ENCODE measurements around the gene PNPLA8.
"Not testable (repeated sequence)": the region's sequence is repeated elsewhere in the genome, so short reads cannot be mapped to it uniquely, and the experiment has no call there.

PNPLA8 gene

GRCh38 chr7:108528183-108528712 is 2.3 kb upstream of the PNPLA8 start:
- DNase-seq, result no peak

DNA sequence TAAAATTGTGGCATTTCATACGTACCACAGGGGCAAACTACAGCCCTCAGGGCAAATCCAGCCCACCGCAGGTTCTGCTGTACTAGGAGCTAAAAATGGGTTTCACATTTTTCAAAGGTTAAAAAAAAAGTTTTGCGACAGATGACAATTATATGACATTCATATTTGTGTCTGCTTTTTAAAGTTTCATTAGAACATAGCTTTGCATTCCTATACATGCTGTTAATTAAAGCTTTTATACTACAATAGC is 758 bp upstream of the PNPLA8 start:
- DNase-seq, result no peak

DNA sequence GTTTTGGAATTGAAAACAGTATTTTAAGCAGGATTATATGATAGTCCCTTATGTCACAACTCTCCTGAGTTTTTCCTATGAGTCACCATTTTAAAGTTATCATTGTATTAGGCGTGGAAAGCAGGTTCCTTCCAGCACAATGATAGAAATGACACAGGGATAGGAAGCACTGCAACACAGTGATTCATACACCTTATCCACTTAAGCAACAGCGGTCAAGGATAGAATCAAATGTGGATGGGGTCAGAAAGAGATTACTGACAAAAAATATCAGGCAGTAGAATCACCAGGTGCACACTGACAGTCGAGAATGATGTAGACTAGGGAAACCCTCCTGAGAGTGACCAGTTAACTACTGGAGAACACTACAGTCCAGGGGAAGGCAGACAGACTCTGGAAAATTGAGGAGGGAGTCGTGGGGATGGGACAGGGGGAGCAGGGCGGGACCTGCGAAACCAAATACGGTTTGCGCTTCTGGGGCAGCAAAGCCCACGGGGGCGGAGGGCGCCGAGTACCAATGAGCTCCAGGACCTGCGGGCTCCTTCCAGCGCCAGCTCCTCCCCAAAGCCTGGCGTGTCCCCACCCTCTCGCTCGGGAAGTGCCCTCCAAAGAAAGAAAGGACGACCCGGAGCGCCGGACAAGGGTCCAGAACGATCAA is 479 bp downstream of the PNPLA8 start:
- DNase-seq, result peak; percentile 68 to 83

GRCh38 chr7:108522780-108523179 is 3.2 kb downstream of the PNPLA8 start:
- DNase-seq, result no peak

DNA sequence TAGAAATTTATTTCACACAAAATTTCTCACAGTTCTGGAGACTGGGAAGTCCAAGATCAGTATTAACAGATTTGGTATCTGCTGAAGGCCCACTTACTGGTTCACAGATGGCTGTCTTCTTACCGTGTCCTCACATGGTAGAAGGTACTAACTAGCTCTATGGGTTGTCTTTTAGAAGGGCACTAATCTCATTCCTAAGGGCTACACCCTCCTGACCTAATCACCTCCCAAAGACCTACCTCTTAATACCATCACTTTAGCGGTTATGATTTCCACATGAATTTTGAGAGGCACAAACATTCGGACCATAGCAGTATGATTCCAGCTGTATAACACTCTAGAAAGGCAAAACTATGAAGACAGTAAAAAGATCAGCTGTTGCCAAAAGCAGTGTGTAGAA is 8.0 kb downstream of the PNPLA8 start:
- DNase-seq, result no peak

- peak; percentile 45 to 47 for DNase-seq
These were observed 10.3 kb downstream of the PNPLA8 start for GRCh38 chr7:108515630-108516029.

- DNase-seq, result no peak
These were observed 10.9 kb downstream of the PNPLA8 start for GRCh38 chr7:108515013-108515412.

- DNase-seq, result no peak
These were observed 14.0 kb downstream of the PNPLA8 start for GRCh38 chr7:108511939-108512338.

DNA sequence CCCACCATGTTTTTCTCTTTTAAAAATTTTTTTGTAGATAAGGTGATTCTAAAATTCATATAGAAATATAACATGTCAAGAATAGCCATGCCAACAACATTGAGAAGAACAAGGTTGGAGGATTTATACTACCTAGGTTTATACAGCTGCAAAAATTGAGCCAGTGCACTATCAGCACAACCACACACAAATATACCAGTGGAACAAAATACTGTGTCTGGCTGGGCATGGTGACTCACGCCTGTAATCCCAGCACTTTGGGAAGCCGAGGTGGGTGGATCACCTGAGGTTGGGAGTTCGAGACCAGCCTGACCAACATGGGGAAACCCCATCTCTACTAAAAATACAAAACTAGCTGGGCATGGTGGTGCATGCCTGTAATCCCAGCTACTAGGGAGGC is 21.4 kb downstream of the PNPLA8 start:
- DNase-seq, result not testable (repeated sequence)

- no peak for DNase-seq
These were observed 22.6 kb downstream of the PNPLA8 start for GRCh38 chr7:108503112-108504026.

- no peak for DNase-seq
These were observed 26.4 kb downstream of the PNPLA8 start for GRCh38 chr7:108499566-108499965.

DNA sequence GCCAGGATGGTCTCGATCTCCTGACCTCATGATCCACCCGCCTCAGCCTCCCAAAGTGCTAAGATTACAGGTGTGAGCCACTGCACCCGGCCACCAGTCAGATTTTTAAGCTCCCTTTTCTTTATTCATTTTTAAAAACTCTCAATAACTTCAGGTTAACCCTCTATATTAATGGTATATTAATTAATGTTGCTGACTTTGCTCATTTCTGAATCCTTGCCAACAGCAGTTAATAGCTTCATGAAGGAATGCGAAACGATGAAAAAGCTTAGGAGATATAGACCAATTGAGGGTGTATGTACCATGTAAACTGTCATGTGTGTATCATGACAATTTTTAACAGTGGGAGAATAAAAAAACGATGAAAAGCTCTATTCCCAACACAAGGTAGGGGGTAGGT is 27.5 kb downstream of the PNPLA8 start:
- no peak for DNase-seq

- DNase-seq, result peak; percentile 61 to 67
These were observed 28.7 kb downstream of the PNPLA8 start for GRCh38 chr7:108497082-108497725.

- no peak for DNase-seq
These were observed 33.2 kb downstream of the PNPLA8 start for GRCh38 chr7:108492742-108493141.

- no peak for DNase-seq
These were observed 37.0 kb downstream of the PNPLA8 start for GRCh38 chr7:108488768-108489538.

DNA sequence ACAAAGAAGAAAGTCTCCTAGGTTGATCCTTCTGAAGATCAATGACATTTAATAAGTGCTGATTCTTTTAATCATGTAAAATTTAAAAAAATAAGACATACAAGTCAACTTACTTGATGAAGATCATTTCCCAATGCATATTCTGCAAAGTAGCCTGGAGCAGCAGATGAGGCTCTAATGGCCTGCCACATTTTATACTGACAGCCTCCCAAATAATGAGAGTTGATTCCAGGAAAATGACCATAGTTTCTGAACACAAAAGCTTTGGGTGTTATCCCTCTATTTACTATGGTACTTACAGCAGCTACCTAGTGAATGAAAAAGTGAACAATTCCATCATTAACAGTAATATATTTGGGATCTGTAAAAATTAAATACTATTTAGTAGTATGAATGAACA is 38.3 kb downstream of the PNPLA8 start:
- DNase-seq, result no peak

DNA sequence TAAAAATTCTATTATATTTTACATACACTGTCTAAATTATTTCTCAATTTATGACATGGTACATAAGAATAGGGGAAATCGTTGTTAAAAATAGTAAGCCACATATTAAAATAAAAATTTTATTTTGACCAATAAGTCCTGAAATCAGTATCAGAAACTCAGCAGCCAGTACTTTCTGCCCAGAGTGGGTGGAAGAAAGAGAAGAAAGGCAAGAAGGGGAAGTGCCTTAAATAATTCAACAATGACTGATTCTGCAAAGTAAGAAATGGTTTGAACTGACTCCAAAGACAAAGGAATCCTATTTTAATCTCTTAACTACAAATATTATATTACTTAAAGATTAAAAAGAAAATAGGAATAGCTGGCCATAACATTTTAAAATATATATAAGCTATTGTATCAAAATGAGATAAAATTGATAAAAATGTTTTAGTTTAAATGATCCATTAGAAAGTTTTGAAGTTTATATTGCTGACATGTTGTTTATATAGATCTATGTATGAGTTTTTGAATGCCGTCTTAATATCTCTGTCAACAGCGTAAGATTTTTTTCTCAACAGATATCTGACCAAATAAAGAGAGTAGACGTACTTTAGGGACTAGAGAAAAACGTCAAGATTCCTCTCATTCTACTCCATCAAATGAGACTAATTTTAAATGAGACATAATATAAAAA is 39.5 kb downstream of the PNPLA8 start:
- DNase-seq, result no peak

- DNase-seq, result no peak
These were observed 41.8 kb downstream of the PNPLA8 start for GRCh38 chr7:108484137-108484536.

GRCh38 chr7:108480311-108480710 is 45.6 kb downstream of the PNPLA8 start:
- DNase-seq, result no peak

GRCh38 chr7:108479751-108480150 is 46.2 kb downstream of the PNPLA8 start:
- no peak for DNase-seq

DNA sequence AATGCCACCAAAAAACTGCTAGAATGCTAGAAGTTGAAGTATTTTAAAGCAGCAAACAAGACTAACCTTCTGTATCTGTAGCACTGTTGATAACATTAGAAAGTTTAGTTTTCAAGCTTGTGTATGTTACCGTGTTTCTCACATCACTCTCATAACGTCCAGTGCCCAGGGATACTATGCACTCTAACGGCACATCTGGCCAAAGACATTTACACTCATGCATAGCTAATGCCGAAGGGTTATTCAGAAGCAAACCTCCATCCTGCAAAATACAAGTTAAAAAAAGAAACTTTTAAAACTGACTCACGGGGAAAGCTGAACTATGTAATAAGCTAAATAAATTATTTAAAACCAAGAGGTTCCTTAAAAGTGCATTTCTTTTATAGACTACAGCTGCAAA is 46.8 kb downstream of the PNPLA8 start:
- DNase-seq, result no peak

- DNase-seq, result no peak
These were observed 57.7 kb downstream of the PNPLA8 start for GRCh38 chr7:108468246-108468645.

Measured in AML-193 (cell line).